Uterus (tissue), 4 donors: ENCODE measurements around the gene PNPLA8. TPM values are rescaled to one million over a fixed set of nuclear protein-coding genes. Genes with fewer than 3 reads are reported as not detected.

Experiments used
- DNase-seq, 2 donors: peaks; one replicate each; pipeline ENCODE4 v3.0.0-alpha.2; 2019 to 2020
- H3K27ac ChIP-seq, 2 donors: fragments of 200-600 bp; sonication (generic); 1 replicate in 1 of 2; 2 replicates in 1 of 2; pipeline ENCODE4 v1.5.1; 2016 to 2018
- H3K27me3 ChIP-seq, 2 donors: fragments of 200-600 bp; sonication (generic); one replicate each; pipeline ENCODE4 v1.5.1; 2018 to 2019; ENCODE audit warnings: control low read depth in 1 of 2
- H3K36me3 ChIP-seq, 2 donors: fragments of 200-600 bp; sonication (generic); one replicate each; pipeline ENCODE4 v1.5.1; 2019; ENCODE audit warnings: control low read depth in 1 of 2
- H3K4me1 ChIP-seq, 2 donors: fragments of 200-600 bp; sonication (generic); one replicate each; pipeline ENCODE4 v1.5.1; 2018 to 2019; ENCODE audit warnings: control low read depth in 1 of 2
- H3K4me3 ChIP-seq, 2 donors: fragments of 200-600 bp; sonication (generic); 1 replicate in 1 of 2; 2 replicates in 1 of 2; pipeline ENCODE4 v1.5.1; 2018 to 2019; ENCODE audit warnings: mild to moderate bottlenecking in 1 of 2
- H3K9me3 ChIP-seq, 2 donors: fragments of 200-600 bp; sonication (generic); one replicate each; pipeline ENCODE4 v1.5.1; 2019; ENCODE audit warnings: control low read depth in 1 of 2
- POLR2A ChIP-seq, 2 donors: fragments of 450-650 bp; IDR thresholded peaks; one replicate each; pipeline ENCODE4 v1.6.1; 2016; ENCODE audit warnings: antibody characterized with exemption in 2 of 2, mild to moderate bottlenecking in 1 of 2, moderate library complexity in 1 of 2
- intact Hi-C: fragments of 100-400 bp; cut with DNase I; formaldehyde crosslinking; loops from one replicate; pipeline ENCODE4 v1.15.1; 2023; ENCODE audit warnings: low total_unique reads
- total RNA-seq, 4 donors: library from RNA; depleted of rRNA in 3 of 4; stranded (reverse); fragments of >200 nt in 3 of 4; gene quantifications; one replicate each; pipeline versions ENCODE4 v1.1.0 to v1.2.4, GENCODE V29; 2014 to 2023
- TF ChIP-seq, protein P1 (sequence below), 4 experiments: fragments of 200-600 bp in 2 of 4; fragments of 450-650 bp in 2 of 4; sonication (generic) in 2 of 4; IDR thresholded peaks; one replicate each; pipeline ENCODE4 v1.5.1; 2016 to 2019; ENCODE audit warnings: antibody characterized with exemption in 4 of 4, mild to moderate bottlenecking in 2 of 4, moderate library complexity in 1 of 4
- donor health status: DM: yes; HTN: yes; CAD: no.

The PNPLA8 gene
- total RNA-seq, 4 donors from 2014 or later, result 31.4 to 57.1 (median 46.7) TPM

DNA sequence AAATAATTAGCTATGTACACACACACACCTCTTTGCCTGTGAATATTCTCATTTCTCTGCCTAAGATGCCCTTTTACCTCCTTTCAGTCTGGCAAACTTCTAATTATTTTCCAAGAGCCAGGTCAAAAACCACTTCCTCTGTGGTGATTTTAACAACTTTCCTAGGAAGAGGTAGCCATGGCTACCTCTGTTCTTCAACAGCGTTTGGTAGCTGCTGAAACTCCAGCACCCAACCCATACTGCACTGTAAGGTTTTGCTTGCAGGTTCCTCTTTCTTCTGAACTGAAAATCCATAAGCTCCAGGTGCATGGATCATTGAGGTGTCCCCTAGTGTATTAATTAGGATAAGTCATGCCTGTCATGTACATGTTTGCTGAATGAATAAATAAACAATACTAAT, 95.3 kb downstream of the PNPLA8 start:
- no peak for TF ChIP-seq POLR2A (IDR thresholded peaks at IDR 0.05)
- TF ChIP-seq, protein P1, sequence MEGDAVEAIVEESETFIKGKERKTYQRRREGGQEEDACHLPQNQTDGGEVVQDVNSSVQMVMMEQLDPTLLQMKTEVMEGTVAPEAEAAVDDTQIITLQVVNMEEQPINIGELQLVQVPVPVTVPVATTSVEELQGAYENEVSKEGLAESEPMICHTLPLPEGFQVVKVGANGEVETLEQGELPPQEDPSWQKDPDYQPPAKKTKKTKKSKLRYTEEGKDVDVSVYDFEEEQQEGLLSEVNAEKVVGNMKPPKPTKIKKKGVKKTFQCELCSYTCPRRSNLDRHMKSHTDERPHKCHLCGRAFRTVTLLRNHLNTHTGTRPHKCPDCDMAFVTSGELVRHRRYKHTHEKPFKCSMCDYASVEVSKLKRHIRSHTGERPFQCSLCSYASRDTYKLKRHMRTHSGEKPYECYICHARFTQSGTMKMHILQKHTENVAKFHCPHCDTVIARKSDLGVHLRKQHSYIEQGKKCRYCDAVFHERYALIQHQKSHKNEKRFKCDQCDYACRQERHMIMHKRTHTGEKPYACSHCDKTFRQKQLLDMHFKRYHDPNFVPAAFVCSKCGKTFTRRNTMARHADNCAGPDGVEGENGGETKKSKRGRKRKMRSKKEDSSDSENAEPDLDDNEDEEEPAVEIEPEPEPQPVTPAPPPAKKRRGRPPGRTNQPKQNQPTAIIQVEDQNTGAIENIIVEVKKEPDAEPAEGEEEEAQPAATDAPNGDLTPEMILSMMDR (IDR thresholded peaks at IDR 0.05), result no peak
- intact Hi-C loops, result no loop called here
- no peak overlapping the region for H3K27ac ChIP-seq
- no peak overlapping the region for H3K4me3 ChIP-seq
- no peak for DNase-seq
- H3K4me1 ChIP-seq, result no peaks in the 10 kb centered on the region
- H3K36me3 ChIP-seq, result no peaks in the 10 kb centered on the region
- no peaks in the 10 kb centered on the region for H3K9me3 ChIP-seq
- H3K27me3 ChIP-seq, result no peaks in the 10 kb centered on the region

DNA sequence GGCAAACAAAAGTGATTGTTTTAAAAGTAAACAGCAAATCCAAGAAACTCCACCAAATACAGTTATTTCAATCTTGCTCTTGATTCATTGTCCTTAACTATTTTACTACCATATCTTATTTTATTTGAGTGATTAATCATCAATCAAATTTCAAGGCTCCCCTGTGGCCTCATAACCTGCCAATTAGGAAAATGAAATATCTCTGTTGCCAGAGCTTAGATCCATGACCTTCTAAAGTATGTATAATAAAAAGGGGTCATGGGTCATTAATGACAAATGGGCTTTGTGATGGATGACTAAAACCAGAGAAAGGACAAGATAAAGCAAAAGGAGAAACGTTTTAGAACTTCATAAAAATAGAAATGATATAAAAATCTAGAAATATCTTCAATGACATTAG, 98.2 kb downstream of the PNPLA8 start:
- no peak for DNase-seq
- no peaks in the 10 kb centered on the region for H3K4me1 ChIP-seq
- H3K9me3 ChIP-seq, result no peaks in the 10 kb centered on the region
- no peak overlapping the region for H3K4me3 ChIP-seq
- no peak for TF ChIP-seq POLR2A (IDR thresholded peaks at IDR 0.05)
- TF ChIP-seq, protein P1 (IDR thresholded peaks at IDR 0.05), result no peak
- intact Hi-C loops, result no loop called here
- no peaks in the 10 kb centered on the region for H3K27me3 ChIP-seq
- H3K27ac ChIP-seq, result no peak overlapping the region
- H3K36me3 ChIP-seq, result no peaks in the 10 kb centered on the region

DNA sequence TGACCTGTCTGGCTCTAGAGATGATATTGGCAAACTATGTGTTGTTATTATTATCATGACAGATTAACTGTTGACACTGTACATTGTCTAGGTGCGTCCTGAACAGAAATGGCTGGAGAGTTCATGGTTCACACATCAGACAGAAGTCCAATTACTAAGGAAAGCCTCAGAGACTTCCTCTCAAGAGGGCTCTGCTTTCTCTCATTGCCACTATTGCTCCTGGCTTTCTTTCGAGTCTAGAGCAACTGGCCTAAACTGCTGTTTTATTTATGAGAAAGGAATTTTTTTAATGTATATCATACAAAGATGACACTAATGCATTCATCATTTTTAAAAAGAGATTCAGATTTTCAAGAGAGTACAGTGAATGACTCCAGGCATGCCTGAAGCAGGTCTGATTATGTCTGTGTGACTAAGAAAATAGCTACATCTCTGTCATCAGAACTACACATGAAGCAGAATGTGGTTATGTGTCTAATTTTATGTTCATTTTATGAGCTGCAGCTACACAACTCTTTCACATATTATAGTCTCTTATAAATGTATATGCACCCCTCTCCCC, 100.1 kb downstream of the PNPLA8 start:
- Histone ChIP-seq H3K9me3 (no peaks in the 10 kb centered on the region), H3K27ac (no peak overlapping the region), H3K27me3 (no peaks in the 10 kb centered on the region), H3K36me3 (no peaks in the 10 kb centered on the region), H3K4me1 (no peaks in the 10 kb centered on the region), H3K4me3 (no peak overlapping the region)
- TF ChIP-seq, protein P1 (IDR thresholded peaks at IDR 0.05), result no peak
- no peak for TF ChIP-seq POLR2A (IDR thresholded peaks at IDR 0.05)
- intact Hi-C loops, result no loop called here
- DNase-seq, result no peak

DNA sequence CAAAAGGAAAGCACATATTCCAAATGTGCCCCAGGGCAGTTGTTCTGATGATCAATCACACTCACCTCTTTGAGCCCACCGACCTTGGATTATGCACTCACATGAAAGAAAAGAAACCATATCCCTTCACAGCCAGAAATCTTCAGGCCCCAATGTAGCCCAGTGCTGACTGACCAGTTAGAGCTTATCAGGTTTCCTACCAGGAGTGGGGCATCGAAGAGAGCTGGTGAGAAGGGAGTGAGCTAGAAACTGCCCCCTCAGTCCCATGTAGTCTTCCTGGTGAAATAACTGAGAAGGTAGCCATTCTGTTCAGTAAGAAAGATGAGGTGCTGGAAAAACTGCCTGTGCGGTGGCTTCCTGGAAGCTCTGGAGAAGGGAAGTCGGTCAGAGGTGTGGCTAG, 101.9 kb downstream of the PNPLA8 start:
- Histone ChIP-seq H3K36me3 (no peaks in the 10 kb centered on the region), H3K4me1 (no peaks in the 10 kb centered on the region), H3K9me3 (no peaks in the 10 kb centered on the region), H3K4me3 (no peak overlapping the region), H3K27ac (no peak overlapping the region), H3K27me3 (no peaks in the 10 kb centered on the region)
- DNase-seq, result no peak
- intact Hi-C loops, result no loop called here
- TF ChIP-seq, protein P1 (IDR thresholded peaks at IDR 0.05), result no peak
- TF ChIP-seq POLR2A (IDR thresholded peaks at IDR 0.05), result no peak

DNA sequence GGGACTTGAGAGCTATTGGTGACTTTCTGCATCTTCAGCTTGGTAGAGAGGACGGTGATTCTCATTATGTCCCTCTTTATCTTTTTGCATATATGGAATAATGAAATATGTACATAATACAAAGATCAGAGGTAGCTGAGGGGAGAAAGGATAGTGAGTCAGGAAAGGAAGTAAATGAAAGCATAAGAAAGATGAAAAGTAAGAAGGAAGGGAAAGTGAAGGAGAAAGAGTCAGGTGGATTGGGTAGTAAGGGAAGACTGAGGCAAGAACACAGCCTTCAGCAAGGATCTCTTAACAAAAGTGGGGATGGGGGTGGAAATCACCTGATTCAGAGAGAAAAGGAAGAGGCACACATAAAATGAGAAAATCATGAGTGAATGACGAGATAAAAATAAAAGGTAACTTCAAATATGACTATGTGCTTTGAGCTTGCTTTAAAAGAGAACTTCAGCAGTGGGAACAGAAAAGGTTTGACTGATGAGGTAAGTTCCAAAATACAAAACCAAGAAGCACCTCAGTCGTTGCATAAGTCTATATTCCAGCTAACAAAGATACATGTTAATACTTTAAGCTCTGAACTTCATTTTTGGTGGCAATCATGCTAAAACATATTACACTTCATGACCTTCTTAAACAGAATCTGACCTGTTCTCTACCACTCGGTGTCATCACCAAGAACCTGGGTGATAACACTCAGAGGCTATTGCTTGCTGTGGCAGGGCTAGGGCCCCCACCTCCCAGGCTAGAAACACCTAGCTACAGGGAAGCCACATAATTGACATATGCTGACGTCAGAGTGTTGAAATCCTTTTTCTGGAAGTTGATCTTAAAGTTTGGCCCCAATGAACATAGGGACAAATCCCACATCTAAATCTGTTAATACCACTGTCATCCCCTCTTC, 102.6 kb downstream of the PNPLA8 start:
- Histone ChIP-seq H3K9me3 (no peaks in the 10 kb centered on the region), H3K36me3 (no peaks in the 10 kb centered on the region), H3K27me3 (no peaks in the 10 kb centered on the region), H3K4me3 (no peak overlapping the region), H3K27ac (no peak overlapping the region), H3K4me1 (no peaks in the 10 kb centered on the region)
- no peak for DNase-seq
- intact Hi-C loops, result no loop called here
- no peak for TF ChIP-seq POLR2A (IDR thresholded peaks at IDR 0.05)
- TF ChIP-seq, protein P1 (IDR thresholded peaks at IDR 0.05), result no peak
